Measurements from ENCODE around the gene MAPK10. TPM values are rescaled to one million over a fixed set of nuclear protein-coding genes. Genes with fewer than 3 reads are reported as not detected.
"Not testable (repeated sequence)": the region's sequence is repeated elsewhere in the genome, so short reads cannot be mapped to it uniquely, and the experiment has no call there.

Gene MAPK10
- total and polyA plus RNA-seq, 4 donors, result 93.5 to 202 (median 106) TPM

GRCh38 chr4:86330411-86330810, 29.4 kb downstream of the MAPK10 start:
- not testable (repeated sequence) for H3K9me3 ChIP-seq (ENCODE audit: control insufficient read depth, insufficient read depth, low read length); H3K27me3 ChIP-seq (ENCODE audit: control insufficient read depth, insufficient read depth, low read length); H3K4me3 ChIP-seq (ENCODE audit: low read depth, low read length); H3K27ac ChIP-seq (ENCODE audit: low read depth, low read length); H3K36me3 ChIP-seq (ENCODE audit: control insufficient read depth, insufficient read depth, low read length); H3K4me1 ChIP-seq (ENCODE audit: control insufficient read depth, insufficient read depth, low read length)
- no CpG with 5 or more reads among the region's 5 CpGs for WGBS (ENCODE audit: insufficient coverage)
- DNase-seq (ENCODE audit: low read depth in 4 of 6, low spot score in 6 of 6), result peak in 1 of 6 donors; percentile 44

DNA sequence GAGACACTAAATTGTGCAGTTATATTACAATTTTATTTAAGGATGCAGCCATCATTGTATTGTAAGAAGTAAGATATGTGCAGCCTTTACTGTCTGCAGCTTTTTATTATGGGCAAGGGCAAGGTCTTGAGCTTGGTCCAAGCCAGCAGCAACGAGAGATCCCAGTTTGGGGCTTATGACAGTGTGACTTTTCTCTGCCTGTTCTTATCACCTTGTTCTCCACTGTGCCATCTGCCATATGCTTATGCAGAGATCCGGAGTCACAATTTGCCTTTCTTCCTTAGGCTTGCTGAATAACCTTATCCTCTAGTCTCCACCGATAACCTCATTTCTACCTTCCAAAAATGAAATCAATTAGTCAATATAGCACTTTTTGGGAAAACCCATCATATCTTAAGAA, 30.4 kb downstream of the MAPK10 start:
- H3K36me3 ChIP-seq (ENCODE audit: control insufficient read depth, insufficient read depth, low read length), result no peaks in the 10 kb centered on the region
- no peak overlapping the region for H3K27ac ChIP-seq (ENCODE audit: low read depth, low read length)
- H3K4me3 ChIP-seq (ENCODE audit: low read depth, low read length), result no peak overlapping the region
- WGBS (ENCODE audit: insufficient coverage), result 75% methylated on average over 2 of the region's 3 CpGs
- no peak for DNase-seq (ENCODE audit: low read depth in 4 of 6, low spot score in 6 of 6)
- no peaks in the 10 kb centered on the region for H3K9me3 ChIP-seq (ENCODE audit: control insufficient read depth, insufficient read depth, low read length)
- peaks cover 3% of the 10 kb centered on the region for H3K4me1 ChIP-seq (ENCODE audit: control insufficient read depth, insufficient read depth, low read length)
- no peaks in the 10 kb centered on the region for H3K27me3 ChIP-seq (ENCODE audit: control insufficient read depth, insufficient read depth, low read length)

- Histone ChIP-seq H3K9me3 (ENCODE audit: control insufficient read depth, insufficient read depth, low read length) (no peaks in the 10 kb centered on the region), H3K27me3 (ENCODE audit: control insufficient read depth, insufficient read depth, low read length) (no peaks in the 10 kb centered on the region), H3K27ac (ENCODE audit: low read depth, low read length) (no peak overlapping the region), H3K36me3 (ENCODE audit: control insufficient read depth, insufficient read depth, low read length) (peaks cover 2% of the 10 kb centered on the region), H3K4me3 (ENCODE audit: low read depth, low read length) (no peak overlapping the region), H3K4me1 (ENCODE audit: control insufficient read depth, insufficient read depth, low read length) (peaks cover 3% of the 10 kb centered on the region)
- DNase-seq (ENCODE audit: low read depth in 4 of 6, low spot score in 6 of 6), result peak in 1 of 6 donors; percentile 41
Measured at GRCh38 chr4:86326400-86326799, 33.5 kb downstream of the MAPK10 start.

- Histone ChIP-seq H3K4me3 (ENCODE audit: low read depth, low read length) (no peak overlapping the region), H3K4me1 (ENCODE audit: control insufficient read depth, insufficient read depth, low read length) (no peaks in the 10 kb centered on the region), H3K9me3 (ENCODE audit: control insufficient read depth, insufficient read depth, low read length) (no peaks in the 10 kb centered on the region), H3K36me3 (ENCODE audit: control insufficient read depth, insufficient read depth, low read length) (peaks cover 2% of the 10 kb centered on the region), H3K27ac (ENCODE audit: low read depth, low read length) (no peak overlapping the region), H3K27me3 (ENCODE audit: control insufficient read depth, insufficient read depth, low read length) (no peaks in the 10 kb centered on the region)
- DNase-seq (ENCODE audit: low read depth in 4 of 6, low spot score in 6 of 6), result no peak
Measured at GRCh38 chr4:86319390-86319789, 40.5 kb downstream of the MAPK10 start.

DNA sequence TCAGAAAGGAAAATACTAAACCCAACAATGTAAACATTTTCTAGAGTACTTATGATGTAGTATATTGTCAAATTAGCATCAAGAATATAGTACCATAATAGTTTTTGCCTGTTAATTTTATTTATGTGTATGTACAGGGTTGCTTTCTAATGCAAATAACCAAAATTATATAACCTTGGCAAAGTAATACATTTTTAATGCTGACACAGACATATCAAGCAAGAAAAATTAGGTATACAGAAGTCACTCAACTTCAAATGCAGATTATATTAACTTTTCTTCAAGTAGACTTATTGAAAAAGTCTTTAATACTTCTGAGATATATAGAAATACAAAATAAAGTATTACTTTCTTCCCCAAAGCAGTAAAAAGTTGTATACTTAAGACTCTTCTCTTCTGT, 44.3 kb downstream of the MAPK10 start:
- H3K9me3 ChIP-seq (ENCODE audit: control insufficient read depth, insufficient read depth, low read length), result no peaks in the 10 kb centered on the region
- H3K27ac ChIP-seq (ENCODE audit: low read depth, low read length), result no peak overlapping the region
- H3K36me3 ChIP-seq (ENCODE audit: control insufficient read depth, insufficient read depth, low read length), result no peaks in the 10 kb centered on the region
- H3K4me3 ChIP-seq (ENCODE audit: low read depth, low read length), result no peak overlapping the region
- no peaks in the 10 kb centered on the region for H3K27me3 ChIP-seq (ENCODE audit: control insufficient read depth, insufficient read depth, low read length)
- no peak for DNase-seq (ENCODE audit: low read depth in 4 of 6, low spot score in 6 of 6)
- H3K4me1 ChIP-seq (ENCODE audit: control insufficient read depth, insufficient read depth, low read length), result no peaks in the 10 kb centered on the region

DNA sequence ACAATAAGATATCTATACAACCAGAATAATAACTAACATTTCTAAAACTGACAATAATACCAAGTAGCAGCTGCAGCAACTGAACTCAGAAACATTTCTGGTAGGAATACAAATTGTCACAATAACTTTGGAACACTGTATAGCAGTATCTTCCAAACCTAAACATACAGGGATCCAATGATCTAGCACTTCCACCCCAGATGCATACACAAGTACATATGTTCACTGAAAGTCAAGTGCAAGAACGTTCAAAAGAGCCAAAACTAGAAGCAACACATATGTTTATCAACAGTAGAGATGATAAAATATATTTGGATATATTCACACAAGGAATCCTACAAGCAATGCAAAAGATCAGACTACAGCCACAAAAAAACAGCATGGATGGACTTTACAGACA, 46.2 kb downstream of the MAPK10 start:
- no CpG with 5 or more reads among the region's 1 CpG for WGBS (ENCODE audit: insufficient coverage)

GRCh38 chr4:86307432-86307831, 52.4 kb downstream of the MAPK10 start:
- H3K27ac ChIP-seq (ENCODE audit: low read depth, low read length), result no peak overlapping the region
- H3K36me3 ChIP-seq (ENCODE audit: control insufficient read depth, insufficient read depth, low read length), result no peaks in the 10 kb centered on the region
- no peaks in the 10 kb centered on the region for H3K27me3 ChIP-seq (ENCODE audit: control insufficient read depth, insufficient read depth, low read length)
- H3K4me3 ChIP-seq (ENCODE audit: low read depth, low read length), result no peak overlapping the region
- no peaks in the 10 kb centered on the region for H3K9me3 ChIP-seq (ENCODE audit: control insufficient read depth, insufficient read depth, low read length)
- no peak for DNase-seq (ENCODE audit: low read depth in 4 of 6, low spot score in 6 of 6)
- no peaks in the 10 kb centered on the region for H3K4me1 ChIP-seq (ENCODE audit: control insufficient read depth, insufficient read depth, low read length)

More for the DNA sequence above, 46.2 kb downstream of the MAPK10 start:
- no peaks in the 10 kb centered on the region for H3K9me3 ChIP-seq (ENCODE audit: control insufficient read depth, insufficient read depth, low read length)
- no peaks in the 10 kb centered on the region for H3K4me1 ChIP-seq (ENCODE audit: control insufficient read depth, insufficient read depth, low read length)
- no peak overlapping the region for H3K27ac ChIP-seq (ENCODE audit: low read depth, low read length)
- H3K4me3 ChIP-seq (ENCODE audit: low read depth, low read length), result no peak overlapping the region
- peak in 1 of 6 donors; percentile 61 for DNase-seq (ENCODE audit: low read depth in 4 of 6, low spot score in 6 of 6)
- no peaks in the 10 kb centered on the region for H3K27me3 ChIP-seq (ENCODE audit: control insufficient read depth, insufficient read depth, low read length)
- no peaks in the 10 kb centered on the region for H3K36me3 ChIP-seq (ENCODE audit: control insufficient read depth, insufficient read depth, low read length)

GRCh38 chr4:86306816-86307215, 53.0 kb downstream of the MAPK10 start:
- Histone ChIP-seq H3K27ac (ENCODE audit: low read depth, low read length) (no peak overlapping the region), H3K36me3 (ENCODE audit: control insufficient read depth, insufficient read depth, low read length) (no peaks in the 10 kb centered on the region), H3K4me3 (ENCODE audit: low read depth, low read length) (no peak overlapping the region), H3K4me1 (ENCODE audit: control insufficient read depth, insufficient read depth, low read length) (no peaks in the 10 kb centered on the region), H3K27me3 (ENCODE audit: control insufficient read depth, insufficient read depth, low read length) (no peaks in the 10 kb centered on the region), H3K9me3 (ENCODE audit: control insufficient read depth, insufficient read depth, low read length) (no peaks in the 10 kb centered on the region)
- WGBS (ENCODE audit: insufficient coverage), result 20% methylated on average over 1 of the region's 3 CpGs
- DNase-seq (ENCODE audit: low read depth in 4 of 6, low spot score in 6 of 6), result no peak

DNA sequence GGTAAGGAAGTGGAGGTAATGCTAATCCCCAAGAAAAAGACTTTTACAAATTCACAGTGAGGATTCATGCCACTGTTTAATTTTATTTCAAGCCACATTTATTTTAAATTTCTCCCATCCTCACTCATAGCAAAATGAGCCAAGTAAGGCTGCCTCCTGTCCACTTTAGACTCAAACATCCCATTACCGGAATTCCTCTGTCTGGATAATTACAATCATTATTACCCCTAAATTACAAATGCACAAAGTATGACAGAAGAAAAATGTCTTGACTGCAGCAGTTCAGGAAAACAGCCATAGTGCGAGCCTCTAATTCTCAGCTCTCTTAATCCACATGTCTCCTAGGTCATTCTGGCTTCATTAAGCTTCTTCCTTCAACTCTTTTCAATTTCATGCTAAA, 57.0 kb downstream of the MAPK10 start:
- no peaks in the 10 kb centered on the region for H3K9me3 ChIP-seq (ENCODE audit: control insufficient read depth, insufficient read depth, low read length)
- no peak overlapping the region for H3K4me3 ChIP-seq (ENCODE audit: low read depth, low read length)
- no peaks in the 10 kb centered on the region for H3K27me3 ChIP-seq (ENCODE audit: control insufficient read depth, insufficient read depth, low read length)
- H3K4me1 ChIP-seq (ENCODE audit: control insufficient read depth, insufficient read depth, low read length), result peaks cover 5% of the 10 kb centered on the region
- H3K27ac ChIP-seq (ENCODE audit: low read depth, low read length), result peak overlapping the region; percentile 84
- DNase-seq (ENCODE audit: low read depth in 4 of 6, low spot score in 6 of 6), result peak in 1 of 6 donors; percentile 54
- 20% methylated on average over 2 of the region's 2 CpGs for WGBS (ENCODE audit: insufficient coverage)
- no peaks in the 10 kb centered on the region for H3K36me3 ChIP-seq (ENCODE audit: control insufficient read depth, insufficient read depth, low read length)

GRCh38 chr4:86302251-86302650, 57.6 kb downstream of the MAPK10 start:
- peaks cover 5% of the 10 kb centered on the region for H3K4me1 ChIP-seq (ENCODE audit: control insufficient read depth, insufficient read depth, low read length)
- no peaks in the 10 kb centered on the region for H3K36me3 ChIP-seq (ENCODE audit: control insufficient read depth, insufficient read depth, low read length)
- peak; percentile 68 to 97 (median 86) for DNase-seq (ENCODE audit: low read depth in 4 of 6, low spot score in 6 of 6)
- WGBS (ENCODE audit: insufficient coverage), result 0% methylated on average over 1 of the region's 4 CpGs
- H3K27me3 ChIP-seq (ENCODE audit: control insufficient read depth, insufficient read depth, low read length), result no peaks in the 10 kb centered on the region
- no peak overlapping the region for H3K4me3 ChIP-seq (ENCODE audit: low read depth, low read length)
- no peaks in the 10 kb centered on the region for H3K9me3 ChIP-seq (ENCODE audit: control insufficient read depth, insufficient read depth, low read length)
- H3K27ac ChIP-seq (ENCODE audit: low read depth, low read length), result peak overlapping the region; percentile 84

Measured in spinal cord (tissue), 10 donors.